Tibial artery (tissue), 4 donors: ENCODE data around the gene ACE.

Experiments used
- DNase-seq, 2 donors: peaks; one replicate each; pipeline ENCODE4 v3.0.0-alpha.2; 2019
- H3K27ac ChIP-seq, 2 donors: fragments of 200-600 bp; sonication (generic) in 1 of 2; 1 replicate in 1 of 2; 2 replicates in 1 of 2; pipeline ENCODE4 v1.5.1; 2018 to 2019; ENCODE audit warnings: mild to moderate bottlenecking in 1 of 2
- H3K27me3 ChIP-seq, 2 donors: fragments of 200-600 bp; sonication (generic) in 1 of 2; one replicate each; pipeline versions ENCODE4 v1.5.1 to v1.6.0; 2016 to 2019
- H3K36me3 ChIP-seq, 3 donors: fragments of 200-600 bp; sonication (generic) in 2 of 3; one replicate each; pipeline ENCODE4 v1.5.1; 2016 to 2019; ENCODE audit warnings: mild to moderate bottlenecking in 2 of 3
- H3K4me1 ChIP-seq, 4 donors: fragments of 200-600 bp; sonication (generic) in 2 of 4; 1 replicate in 3 of 4; 2 replicates in 1 of 4; pipeline ENCODE4 v1.5.1; 2016 to 2019
- H3K4me3 ChIP-seq, 2 donors: fragments of 200-600 bp; sonication (generic) in 1 of 2; 1 replicate in 1 of 2; 2 replicates in 1 of 2; pipeline ENCODE4 v1.5.1; 2018 to 2019; ENCODE audit warnings: mild to moderate bottlenecking in 2 of 2
- H3K9me3 ChIP-seq, 3 donors: fragments of 200-600 bp; sonication (generic) in 1 of 3; one replicate each; pipeline ENCODE4 v1.5.1; 2016 to 2019
- intact Hi-C: fragments of 100-400 bp; cut with DNase I; formaldehyde crosslinking; loops from one replicate; pipeline ENCODE4 v1.15.0; 2023; ENCODE audit warnings: low total_unique reads
- TF ChIP-seq, protein P1 (sequence below), 2 experiments: fragments of 200-600 bp in 1 of 2; fragments of 450-650 bp in 1 of 2; IDR thresholded peaks; one replicate each; pipeline ENCODE4 v1.5.1; 2017 to 2019; ENCODE audit warnings: antibody characterized with exemption in 2 of 2, mild to moderate bottlenecking in 1 of 2, moderate library complexity in 1 of 2

The ACE gene

DNA sequence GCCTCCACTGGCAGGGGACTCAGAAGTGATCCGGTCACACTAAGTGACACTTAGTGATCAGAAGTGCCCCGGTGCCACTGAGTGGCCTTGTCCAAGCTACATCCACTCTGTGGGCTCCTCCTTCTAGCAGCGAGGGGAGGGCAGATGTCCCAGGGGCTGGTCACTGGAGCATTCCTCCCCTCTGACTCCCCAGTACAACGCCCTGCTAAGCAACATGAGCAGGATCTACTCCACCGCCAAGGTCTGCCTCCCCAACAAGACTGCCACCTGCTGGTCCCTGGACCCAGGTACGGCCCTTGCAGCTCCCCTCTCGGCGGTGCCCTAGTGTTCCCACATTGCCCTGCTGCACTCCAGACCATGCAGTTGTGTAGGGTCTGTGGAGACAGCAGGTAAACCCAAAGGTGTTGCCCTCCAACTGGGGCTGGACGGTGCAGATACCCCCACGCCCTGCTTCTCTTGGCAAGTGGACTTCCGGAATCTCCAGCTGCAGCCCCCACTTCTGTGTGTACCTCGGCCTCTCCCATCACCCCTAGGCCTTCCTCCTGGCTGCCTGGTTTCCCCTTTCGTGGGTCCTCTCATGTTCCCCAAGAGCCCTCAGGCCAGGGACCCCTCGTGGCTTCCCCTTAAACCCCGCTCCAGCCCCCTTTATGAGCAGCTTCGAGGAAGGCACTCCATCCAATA is 2.1 kb downstream of the ACE start:
- TF ChIP-seq, protein P1, sequence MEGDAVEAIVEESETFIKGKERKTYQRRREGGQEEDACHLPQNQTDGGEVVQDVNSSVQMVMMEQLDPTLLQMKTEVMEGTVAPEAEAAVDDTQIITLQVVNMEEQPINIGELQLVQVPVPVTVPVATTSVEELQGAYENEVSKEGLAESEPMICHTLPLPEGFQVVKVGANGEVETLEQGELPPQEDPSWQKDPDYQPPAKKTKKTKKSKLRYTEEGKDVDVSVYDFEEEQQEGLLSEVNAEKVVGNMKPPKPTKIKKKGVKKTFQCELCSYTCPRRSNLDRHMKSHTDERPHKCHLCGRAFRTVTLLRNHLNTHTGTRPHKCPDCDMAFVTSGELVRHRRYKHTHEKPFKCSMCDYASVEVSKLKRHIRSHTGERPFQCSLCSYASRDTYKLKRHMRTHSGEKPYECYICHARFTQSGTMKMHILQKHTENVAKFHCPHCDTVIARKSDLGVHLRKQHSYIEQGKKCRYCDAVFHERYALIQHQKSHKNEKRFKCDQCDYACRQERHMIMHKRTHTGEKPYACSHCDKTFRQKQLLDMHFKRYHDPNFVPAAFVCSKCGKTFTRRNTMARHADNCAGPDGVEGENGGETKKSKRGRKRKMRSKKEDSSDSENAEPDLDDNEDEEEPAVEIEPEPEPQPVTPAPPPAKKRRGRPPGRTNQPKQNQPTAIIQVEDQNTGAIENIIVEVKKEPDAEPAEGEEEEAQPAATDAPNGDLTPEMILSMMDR (IDR thresholded peaks at IDR 0.05): peak; percentile 45 to 48
- peak; percentile 65 to 79 for DNase-seq
- Histone ChIP-seq H3K27me3 (peaks cover 4 to 74% of the 10 kb centered on the region in 2 donors), H3K9me3 (no peaks in the 10 kb centered on the region), H3K4me1 (peaks cover 0 to 33% (median 19%) of the 10 kb centered on the region in 4 donors), H3K36me3 (no peaks in the 10 kb centered on the region), H3K27ac (no peak overlapping the region), H3K4me3 (no peak overlapping the region)
- intact Hi-C loops: no loop called here

DNA sequence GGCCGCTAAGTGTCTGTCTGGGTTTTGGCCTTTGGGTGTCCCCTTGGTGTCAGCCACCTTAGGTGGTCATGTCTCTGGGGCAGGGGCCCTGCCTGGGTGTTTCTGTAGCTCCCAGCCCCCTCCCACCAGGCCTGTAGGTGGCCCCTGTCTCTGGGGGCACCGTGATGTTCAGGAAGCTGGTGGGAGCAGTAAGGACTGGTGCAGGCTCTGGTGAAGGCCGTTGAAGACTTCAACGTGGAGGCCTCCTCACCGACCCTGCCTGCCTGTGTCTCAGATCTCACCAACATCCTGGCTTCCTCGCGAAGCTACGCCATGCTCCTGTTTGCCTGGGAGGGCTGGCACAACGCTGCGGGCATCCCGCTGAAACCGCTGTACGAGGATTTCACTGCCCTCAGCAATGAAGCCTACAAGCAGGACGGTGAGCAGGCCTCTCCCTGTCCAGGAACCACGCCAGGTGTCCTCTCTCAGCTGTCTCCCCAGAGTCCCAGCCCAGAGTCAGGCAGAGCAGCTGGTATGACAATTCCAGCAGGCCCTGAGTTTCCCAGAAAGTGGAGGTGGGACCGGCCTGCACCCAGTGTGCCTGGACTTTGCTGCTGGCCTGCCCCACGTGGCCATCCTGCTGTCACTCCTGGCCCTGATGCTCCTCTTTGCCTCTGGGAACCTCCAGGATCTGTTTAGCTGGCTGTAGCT is 2.8 kb downstream of the ACE start:
- no peaks in the 10 kb centered on the region for H3K9me3 ChIP-seq
- DNase-seq: no peak
- no peak overlapping the region for H3K27ac ChIP-seq
- peaks cover 0 to 33% (median 19%) of the 10 kb centered on the region in 4 donors for H3K4me1 ChIP-seq
- TF ChIP-seq, protein P1 (IDR thresholded peaks at IDR 0.05): no peak
- intact Hi-C loops: no loop called here
- peaks cover 4 to 78% of the 10 kb centered on the region in 2 donors for H3K27me3 ChIP-seq
- no peaks in the 10 kb centered on the region for H3K36me3 ChIP-seq
- no peak overlapping the region for H3K4me3 ChIP-seq

DNA sequence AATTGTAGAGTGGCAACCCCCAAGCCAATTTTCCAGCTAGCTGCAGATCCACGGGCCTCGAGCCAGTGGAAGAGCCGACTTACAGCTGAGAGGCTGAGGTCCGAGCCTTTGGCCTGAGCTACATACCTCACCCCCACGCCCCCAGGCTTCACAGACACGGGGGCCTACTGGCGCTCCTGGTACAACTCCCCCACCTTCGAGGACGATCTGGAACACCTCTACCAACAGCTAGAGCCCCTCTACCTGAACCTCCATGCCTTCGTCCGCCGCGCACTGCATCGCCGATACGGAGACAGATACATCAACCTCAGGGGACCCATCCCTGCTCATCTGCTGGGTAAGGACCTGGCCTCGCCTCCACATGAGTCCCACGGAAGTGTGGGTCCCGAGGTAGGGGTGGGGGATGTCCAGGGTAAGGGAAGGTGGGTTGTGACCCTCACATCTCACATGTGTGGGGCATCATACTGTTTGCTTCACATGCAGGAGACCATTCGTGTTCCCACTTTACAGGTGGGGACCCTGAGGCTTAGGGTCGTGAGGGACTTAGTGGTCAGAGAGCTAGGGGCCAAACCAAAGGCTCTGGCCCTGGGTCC is 3.4 kb downstream of the ACE start:
- Histone ChIP-seq H3K27ac (no peak overlapping the region), H3K4me1 (peaks cover 0 to 29% (median 19%) of the 10 kb centered on the region in 4 donors), H3K9me3 (no peaks in the 10 kb centered on the region), H3K27me3 (peaks cover 4 to 74% of the 10 kb centered on the region in 2 donors), H3K36me3 (no peaks in the 10 kb centered on the region), H3K4me3 (no peak overlapping the region)
- intact Hi-C loops: no loop called here
- DNase-seq: no peak
- TF ChIP-seq, protein P1 (IDR thresholded peaks at IDR 0.05): no peak

DNA sequence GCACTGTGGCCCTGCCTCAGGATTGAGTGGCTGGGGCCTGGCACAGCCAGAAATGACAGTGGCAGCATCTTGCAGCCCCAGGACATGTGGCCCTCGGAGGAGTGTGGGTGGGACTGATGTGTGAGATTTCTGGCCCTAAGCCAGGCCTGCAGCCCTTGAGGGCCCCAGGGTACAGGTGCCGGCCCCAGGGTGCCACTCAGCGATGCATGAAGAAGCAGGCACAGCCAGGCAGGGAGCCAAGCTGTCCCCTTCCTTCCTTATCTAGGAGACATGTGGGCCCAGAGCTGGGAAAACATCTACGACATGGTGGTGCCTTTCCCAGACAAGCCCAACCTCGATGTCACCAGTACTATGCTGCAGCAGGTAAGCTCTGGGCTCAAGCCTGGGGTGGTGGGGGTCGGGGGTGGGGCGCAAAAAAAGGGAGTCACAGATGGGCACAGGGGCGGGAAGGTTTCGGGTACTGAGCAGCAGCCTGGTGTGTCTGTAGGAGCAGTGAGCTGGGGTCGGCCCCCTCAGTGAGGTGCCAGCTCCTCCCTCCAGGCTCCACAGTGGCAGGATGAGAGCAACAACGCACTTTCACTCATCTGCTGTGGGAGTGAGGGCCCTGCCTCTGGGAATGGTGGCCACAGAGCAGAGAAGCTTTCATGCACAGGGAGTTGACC is 4.1 kb downstream of the ACE start:
- peaks cover 0 to 29% (median 19%) of the 10 kb centered on the region in 4 donors for H3K4me1 ChIP-seq
- H3K4me3 ChIP-seq: no peak overlapping the region
- no peak overlapping the region for H3K27ac ChIP-seq
- TF ChIP-seq, protein P1 (IDR thresholded peaks at IDR 0.05): no peak
- no peaks in the 10 kb centered on the region for H3K36me3 ChIP-seq
- DNase-seq: no peak
- intact Hi-C loops: no loop called here
- no peaks in the 10 kb centered on the region for H3K9me3 ChIP-seq
- peaks cover 4 to 68% of the 10 kb centered on the region in 2 donors for H3K27me3 ChIP-seq

DNA sequence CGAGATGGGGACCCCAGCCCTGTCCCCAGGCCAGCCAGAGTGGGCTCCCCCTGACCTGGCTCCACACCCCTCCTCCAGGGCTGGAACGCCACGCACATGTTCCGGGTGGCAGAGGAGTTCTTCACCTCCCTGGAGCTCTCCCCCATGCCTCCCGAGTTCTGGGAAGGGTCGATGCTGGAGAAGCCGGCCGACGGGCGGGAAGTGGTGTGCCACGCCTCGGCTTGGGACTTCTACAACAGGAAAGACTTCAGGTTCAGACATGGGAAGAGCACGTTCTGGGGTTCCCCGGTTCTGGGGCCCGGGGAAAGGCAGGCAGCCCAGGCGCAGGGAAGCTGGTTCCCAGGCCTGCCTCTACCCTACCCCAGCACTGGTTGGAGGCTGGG is 4.6 kb downstream of the ACE start:
- no peaks in the 10 kb centered on the region for H3K36me3 ChIP-seq

More for the DNA sequence above, 4.6 kb downstream of the ACE start:
- H3K4me3 ChIP-seq: no peak overlapping the region
- H3K4me1 ChIP-seq: peaks cover 0 to 24% (median 16%) of the 10 kb centered on the region in 4 donors
- DNase-seq: no peak
- intact Hi-C loops: no loop called here
- H3K27me3 ChIP-seq: peaks cover 2 to 62% of the 10 kb centered on the region in 2 donors
- TF ChIP-seq, protein P1 (IDR thresholded peaks at IDR 0.05): no peak
- H3K9me3 ChIP-seq: no peaks in the 10 kb centered on the region
- no peak overlapping the region for H3K27ac ChIP-seq
